Adrenal gland (tissue), 12 donors: Measurements from ENCODE around the gene RPL10. TPM values are rescaled to one million over a fixed set of nuclear protein-coding genes. Genes with fewer than 3 reads are reported as not detected.

Source experiments
- DNase-seq, 7 donors: peaks; one replicate each; pipeline ENCODE4 v3.0.0-alpha.2; 2019 to 2020
- H3K27ac ChIP-seq, 5 donors: fragments of 200-600 bp; sonication (generic) in 4 of 5; 1 replicate in 3 of 5; 2 replicates in 2 of 5; pipeline versions ENCODE4 v1.5.1 to v1.8.0; 2016 to 2020; ENCODE audit warnings: mild to moderate bottlenecking in 1 of 5
- H3K27me3 ChIP-seq: fragments of 200-600 bp; 2 replicates; pipeline ENCODE4 v1.8.0; 2021
- H3K36me3 ChIP-seq, 2 donors: fragments of 200-600 bp; replicated peaks in 1 of 2; 1 replicate in 1 of 2; 2 replicates in 1 of 2; pipeline versions ENCODE4 v1.5.1 to v1.8.0; 2018 to 2022
- H3K4me1 ChIP-seq, 2 donors: fragments of 200-600 bp; replicated peaks in 1 of 2; 1 replicate in 1 of 2; 2 replicates in 1 of 2; pipeline versions ENCODE4 v1.5.1 to v1.8.0; 2018 to 2021
- H3K4me3 ChIP-seq, 4 donors: fragments of 200-600 bp; sonication (generic) in 3 of 4; one replicate each; pipeline ENCODE4 v1.5.1; 2016 to 2018
- H3K9me3 ChIP-seq, 3 donors: fragments of 200-600 bp; sonication (generic) in 1 of 3; replicated peaks in 1 of 3; 1 replicate in 2 of 3; 2 replicates in 1 of 3; pipeline versions ENCODE4 v1.5.1 to v1.8.0; 2016 to 2021
- POLR2A ChIP-seq, 2 donors: fragments of 450-650 bp; IDR thresholded peaks; one replicate each; pipeline ENCODE4 v1.6.1; 2017; ENCODE audit warnings: antibody characterized with exemption in 2 of 2, mild to moderate bottlenecking in 2 of 2, moderate library complexity in 1 of 2
- WGBS, 4 donors: extraction: QIAGEN DNeasy Blood & Tissue Kit in 2 of 4; methylation state at CpG; one replicate each; pipeline versions ENCODE4 v1.1.5 to v1.1.7; 2013 to 2017; 5-methylcytosine and 5-hydroxymethylcytosine counted together
- intact Hi-C, 2 donors: fragments of 100-400 bp; cut with DNase I; formaldehyde crosslinking; loops; one replicate each; pipeline versions ENCODE4 v1.14.1 to v1.15.0; 2022 to 2023
- polyA plus RNA-seq, 3 donors: library from polyadenylated mRNA; stranded (reverse); fragments of 200-250 nt in 2 of 3; fragments of 350-450 nt in 1 of 3; fragmentation: Illumina TruSeq in 1 of 3; extraction: RNeasy Lipid Tissue Mini Kit (QIAGEN cat#74804) in 1 of 3; gene quantifications; one replicate each; pipeline ENCODE4 v1.2.3, GENCODE V29; 2013 to 2014
- total RNA-seq, 9 donors: library from RNA; depleted of rRNA in 4 of 9; stranded (reverse); fragments of >200 nt in 4 of 9; fragments of 120-200 nt in 1 of 9; fragmentation: NEBNext Ultra II Directional in 1 of 9; extraction: Animal tissue kit (Norgen Biotek cat#: 25700) in 1 of 9; gene quantifications; one replicate each; pipeline versions ENCODE4 v1.1.0 to v1.2.4, GENCODE V29; 2013 to 2023
- TF ChIP-seq, protein P1 (sequence below), 6 experiments: fragments of 450-650 bp in 4 of 6; fragments of 200-600 bp in 2 of 6; sonication (generic) in 1 of 6; IDR thresholded peaks; 1 replicate in 5 of 6; 2 replicates in 1 of 6; pipeline versions ENCODE4 v1.5.1 to v1.8.0; 2016 to 2021; ENCODE audit warnings: antibody characterized with exemption in 6 of 6, mild to moderate bottlenecking in 2 of 6, moderate library complexity in 1 of 6
- donor health status: healthy with polysubstance abuse.
- donor health status: Bipolar disorder and iron deficiency.
- donor health status: DM: yes; HTN: yes; CAD: no.
- donor health status: DM: no; HTN: no; CAD: no.
- donor health status: DM: no; HTN: no; CAD: no.
- donor health status: DM: yes; HTN: yes; CAD: no.

The RPL10 gene
- total and polyA plus RNA-seq, 12 donors: 626 to 5,287 (median 2,443) TPM

DNA sequence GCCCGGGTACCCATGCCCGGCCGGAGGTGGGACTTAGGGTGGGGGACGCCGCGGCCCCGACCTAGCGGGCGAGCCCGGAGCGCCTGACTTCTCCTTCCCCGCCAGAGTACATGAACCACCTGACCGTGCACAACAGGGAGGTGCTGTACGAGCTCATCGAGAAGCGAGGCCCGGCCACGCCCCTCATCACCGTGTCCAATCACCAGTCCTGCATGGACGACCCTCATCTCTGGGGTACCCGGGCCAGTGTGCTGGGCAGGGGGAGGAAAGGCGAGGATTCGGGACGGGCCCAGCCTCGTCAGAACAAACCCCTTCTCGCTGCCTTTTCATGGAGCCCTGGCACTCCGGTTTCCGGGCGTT, 13.8 kb downstream of the RPL10 start:
- no peaks in the 10 kb centered on the region for H3K9me3 ChIP-seq
- H3K27ac ChIP-seq: peak overlapping the region; percentile 64 to 95 (median 84)
- H3K4me3 ChIP-seq: peak overlapping the region in 3 of 4 donors; percentile 25 to 70 (median 57)
- 1 to 35% (median 33%) methylated on average over 13 to 29 of the region's 29 CpGs; no CpG with 5 or more reads in 1 of the 4 donors for WGBS, 4 donors
- peaks cover 4% of the 10 kb centered on the region for H3K27me3 ChIP-seq
- TF ChIP-seq, protein P1, sequence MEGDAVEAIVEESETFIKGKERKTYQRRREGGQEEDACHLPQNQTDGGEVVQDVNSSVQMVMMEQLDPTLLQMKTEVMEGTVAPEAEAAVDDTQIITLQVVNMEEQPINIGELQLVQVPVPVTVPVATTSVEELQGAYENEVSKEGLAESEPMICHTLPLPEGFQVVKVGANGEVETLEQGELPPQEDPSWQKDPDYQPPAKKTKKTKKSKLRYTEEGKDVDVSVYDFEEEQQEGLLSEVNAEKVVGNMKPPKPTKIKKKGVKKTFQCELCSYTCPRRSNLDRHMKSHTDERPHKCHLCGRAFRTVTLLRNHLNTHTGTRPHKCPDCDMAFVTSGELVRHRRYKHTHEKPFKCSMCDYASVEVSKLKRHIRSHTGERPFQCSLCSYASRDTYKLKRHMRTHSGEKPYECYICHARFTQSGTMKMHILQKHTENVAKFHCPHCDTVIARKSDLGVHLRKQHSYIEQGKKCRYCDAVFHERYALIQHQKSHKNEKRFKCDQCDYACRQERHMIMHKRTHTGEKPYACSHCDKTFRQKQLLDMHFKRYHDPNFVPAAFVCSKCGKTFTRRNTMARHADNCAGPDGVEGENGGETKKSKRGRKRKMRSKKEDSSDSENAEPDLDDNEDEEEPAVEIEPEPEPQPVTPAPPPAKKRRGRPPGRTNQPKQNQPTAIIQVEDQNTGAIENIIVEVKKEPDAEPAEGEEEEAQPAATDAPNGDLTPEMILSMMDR (IDR thresholded peaks at IDR 0.05): no peak
- peak in 1 of 2 donors; percentile 47 for TF ChIP-seq POLR2A (IDR thresholded peaks at IDR 0.05)
- peak; percentile 61 to 83 (median 70) for DNase-seq
- H3K36me3 ChIP-seq: no peaks in the 10 kb centered on the region
- intact Hi-C loops: no loop called here
- H3K4me1 ChIP-seq: peaks cover 0 to 4% of the 10 kb centered on the region in 2 donors

DNA sequence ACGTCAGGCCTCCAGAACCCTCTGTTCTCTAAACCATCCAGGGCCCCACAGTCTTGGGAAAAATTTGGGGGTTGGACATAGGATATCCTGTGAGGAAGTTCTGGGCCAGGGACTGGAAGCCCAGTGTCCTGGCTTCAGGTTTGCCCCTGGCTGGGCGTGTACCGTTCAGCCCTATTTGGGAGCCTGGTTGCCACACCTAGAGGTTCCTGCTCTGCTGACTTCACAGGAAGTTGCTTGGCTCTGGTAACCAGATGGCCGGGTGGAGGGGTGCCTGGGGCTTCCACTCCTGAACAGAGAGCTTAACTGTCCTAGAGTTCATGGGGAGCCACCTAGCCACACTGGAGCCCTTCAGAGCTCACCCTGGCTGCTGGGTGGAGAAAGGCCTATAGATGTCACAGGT, 14.3 kb downstream of the RPL10 start:
- Histone ChIP-seq H3K27ac (peak overlapping the region in 4 of 5 donors; percentile 83 to 95 (median 88)), H3K9me3 (no peaks in the 10 kb centered on the region), H3K4me1 (peaks cover 0 to 4% of the 10 kb centered on the region in 2 donors), H3K36me3 (no peaks in the 10 kb centered on the region), H3K27me3 (peaks cover 4% of the 10 kb centered on the region), H3K4me3 (peak overlapping the region in 1 of 4 donors; percentile 70)
- intact Hi-C loops: no loop called here
- no peak for DNase-seq
- no peak for TF ChIP-seq POLR2A (IDR thresholded peaks at IDR 0.05)
- TF ChIP-seq, protein P1 (IDR thresholded peaks at IDR 0.05): no peak
- WGBS, 4 donors: 30 to 51% (median 47%) methylated on average over 3 to 4 of the region's 4 CpGs; no CpG with 5 or more reads in 1 of the 4 donors

DNA sequence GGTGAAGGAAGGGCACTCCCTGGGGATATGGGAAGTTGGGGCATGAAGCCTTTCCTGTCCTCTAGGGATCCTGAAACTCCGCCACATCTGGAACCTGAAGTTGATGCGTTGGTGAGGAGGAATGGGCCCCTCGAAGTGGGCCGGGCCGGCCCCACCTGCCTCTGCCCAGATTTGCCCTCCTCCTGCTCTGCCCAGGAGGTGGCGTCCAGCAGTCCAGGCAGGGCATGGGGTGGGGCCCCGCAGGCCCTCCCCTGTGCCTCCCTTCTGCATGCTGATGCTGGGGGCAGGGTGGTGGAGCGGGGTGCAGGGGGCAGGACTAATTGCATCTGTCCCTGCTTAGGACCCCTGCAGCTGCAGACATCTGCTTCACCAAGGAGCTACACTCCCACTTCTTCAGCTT, 15.0 kb downstream of the RPL10 start:
- intact Hi-C loops: no loop called here
- WGBS, 4 donors: 74 to 81% (median 79%) methylated on average over 4 to 8 of the region's 8 CpGs
- H3K27me3 ChIP-seq: peaks cover 4% of the 10 kb centered on the region
- H3K9me3 ChIP-seq: no peaks in the 10 kb centered on the region
- peak overlapping the region in 1 of 5 donors; percentile 93 for H3K27ac ChIP-seq
- H3K4me1 ChIP-seq: peaks cover 0 to 4% of the 10 kb centered on the region in 2 donors
- H3K4me3 ChIP-seq: no peak overlapping the region
- no peak for TF ChIP-seq POLR2A (IDR thresholded peaks at IDR 0.05)
- TF ChIP-seq, protein P1 (IDR thresholded peaks at IDR 0.05): no peak
- DNase-seq: no peak
- no peaks in the 10 kb centered on the region for H3K36me3 ChIP-seq

DNA sequence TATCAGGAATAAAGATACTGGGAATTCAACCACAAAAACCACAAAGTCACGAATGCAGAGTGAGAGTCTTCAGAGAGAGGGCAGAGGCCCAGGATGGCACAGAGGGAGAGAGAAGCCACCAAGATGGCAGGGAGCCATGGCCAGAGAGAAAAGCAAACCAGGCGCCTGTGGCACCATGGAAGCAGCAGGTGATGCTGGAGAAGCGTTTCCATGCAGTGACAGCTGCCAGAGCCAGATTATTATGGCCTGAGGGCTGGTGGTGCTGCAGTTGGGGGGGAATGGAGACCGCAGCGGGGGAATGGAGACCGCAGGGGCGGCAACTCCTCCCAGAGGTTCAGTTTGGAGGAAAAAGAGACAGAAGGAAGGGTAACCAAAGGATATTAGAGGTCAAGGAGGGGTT, 19.0 kb downstream of the RPL10 start:
- no peak overlapping the region for H3K27ac ChIP-seq
- intact Hi-C loops: no loop called here
- H3K27me3 ChIP-seq: no peaks in the 10 kb centered on the region
- 69 to 81% (median 74%) methylated on average over 7 of the region's 7 CpGs for WGBS, 4 donors
- H3K36me3 ChIP-seq: no peaks in the 10 kb centered on the region
- no peak for DNase-seq
- no peaks in the 10 kb centered on the region for H3K9me3 ChIP-seq
- TF ChIP-seq, protein P1 (IDR thresholded peaks at IDR 0.05): no peak
- no peak for TF ChIP-seq POLR2A (IDR thresholded peaks at IDR 0.05)
- H3K4me1 ChIP-seq: no peaks in the 10 kb centered on the region
- no peak overlapping the region for H3K4me3 ChIP-seq
